D721Med (cell line): ENCODE results near the gene SLAMF1.

Experiments used
- DNase-seq: peaks from one replicate; pipeline ENCODE4 v3.0.0; 2011; ENCODE audit warnings: low spot score; ENCODE audit not compliant: insufficient read length
- FAIRE-seq: peaks from 2 replicates; lab custom pipeline; 2011; peaks lifted over from hg19 to GRCh38; lab: Jason Lieb, UNC
- CTCF ChIP-seq: IDR thresholded peaks from 2 replicates; pipeline ENCODE4 v1.5.1; 2012; ENCODE audit warnings: mild to moderate bottlenecking, control low read depth; ENCODE audit not compliant: insufficient read depth; ENCODE audit errors: missing control alignments

The SLAMF1 gene

GRCh38 chr1:160607011-160607671 is 39.7 kb downstream of the SLAMF1 start:
- FAIRE-seq (peak; percentile 75), DNase-seq (no peak)
- TF ChIP-seq CTCF: peak; percentile 86

GRCh38 chr1:160606611-160607010 is 40.2 kb downstream of the SLAMF1 start:
- TF ChIP-seq CTCF: no peak
- DNase-seq (no peak), FAIRE-seq (no peak)

GRCh38 chr1:160605792-160606479 is 40.9 kb downstream of the SLAMF1 start:
- no peak for TF ChIP-seq CTCF
- no peak for DNase-seq
- no peak for FAIRE-seq

- no peak for FAIRE-seq
- DNase-seq: no peak
- TF ChIP-seq CTCF: no peak
Observed at GRCh38 chr1:160605205-160605604, 41.6 kb downstream of the SLAMF1 start.

- TF ChIP-seq CTCF: no peak
- FAIRE-seq: no peak
- no peak for DNase-seq
Observed at GRCh38 chr1:160597705-160598104, 49.1 kb downstream of the SLAMF1 start.

GRCh38 chr1:160597051-160597450 is 49.8 kb downstream of the SLAMF1 start:
- no peak for FAIRE-seq
- DNase-seq: no peak

More at GRCh38 chr1:160597051-160597450, 49.8 kb downstream of the SLAMF1 start:
- TF ChIP-seq CTCF: no peak
